NCI-H2107 treated with DMSO at 0.1 percent for 48 hours (cell line): ENCODE data around the gene LCLAT1.
"Not testable (repeated sequence)": the region's sequence is repeated elsewhere in the genome, so short reads cannot be mapped to it uniquely, and the experiment has no call there.

Source experiments
- DNase-seq: peaks from one replicate; lab custom pipeline; 2025; ENCODE audit not compliant: unreplicated experiment; lab: John Stamatoyannopoulos, UW

Gene LCLAT1

DNA sequence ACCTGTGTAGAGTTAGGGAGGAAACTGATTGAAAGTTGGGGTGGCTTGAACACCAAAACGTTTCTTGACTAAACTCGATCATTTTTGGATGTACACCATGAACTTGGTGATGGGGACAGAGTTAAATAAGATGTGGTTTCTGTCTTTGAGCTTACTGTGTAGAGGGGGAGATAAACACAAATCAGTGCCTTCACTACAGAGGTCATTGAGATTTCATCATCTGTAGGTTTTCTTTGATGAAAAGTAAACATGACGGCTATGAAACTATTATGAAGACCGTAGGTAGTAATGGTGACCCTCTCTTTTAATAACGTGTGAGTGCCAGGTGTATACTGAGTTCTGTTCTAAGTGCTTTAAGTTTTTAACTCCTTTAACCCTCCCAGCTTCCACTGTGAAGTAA, 6.5 kb downstream of the LCLAT1 start:
- DNase-seq: no peak

GRCh38 chr2:30454571-30454970, 7.5 kb downstream of the LCLAT1 start:
- no peak for DNase-seq

DNA sequence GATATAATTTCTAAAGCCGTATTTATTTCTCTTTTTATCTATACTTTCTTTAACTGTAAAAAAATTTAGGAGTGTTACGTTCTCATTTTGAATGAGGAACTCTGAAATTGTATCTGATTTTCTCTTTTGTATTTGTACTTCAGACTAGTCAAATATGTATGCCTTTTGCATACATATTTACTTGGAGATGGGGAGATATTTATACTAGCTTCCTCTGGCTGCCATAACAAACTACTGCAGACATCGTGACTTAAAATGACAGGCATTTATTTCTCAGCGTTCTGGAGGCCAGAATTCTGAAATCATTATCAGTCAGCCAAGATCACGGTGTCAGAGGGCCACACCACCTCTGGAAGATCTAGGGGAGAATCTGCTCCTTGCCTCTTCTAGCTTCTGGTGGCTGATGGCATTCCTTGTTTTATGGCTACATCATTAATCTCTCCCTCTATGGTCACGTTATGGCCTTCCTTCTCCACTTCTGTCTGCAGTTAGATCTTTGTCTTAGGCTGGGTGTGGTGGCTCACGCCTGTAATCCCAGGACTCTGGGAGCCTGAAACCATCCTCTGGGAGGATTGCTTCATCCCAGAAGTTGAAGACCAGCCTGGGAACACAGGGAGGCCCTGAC, 8.2 kb downstream of the LCLAT1 start:
- no peak for DNase-seq

DNA sequence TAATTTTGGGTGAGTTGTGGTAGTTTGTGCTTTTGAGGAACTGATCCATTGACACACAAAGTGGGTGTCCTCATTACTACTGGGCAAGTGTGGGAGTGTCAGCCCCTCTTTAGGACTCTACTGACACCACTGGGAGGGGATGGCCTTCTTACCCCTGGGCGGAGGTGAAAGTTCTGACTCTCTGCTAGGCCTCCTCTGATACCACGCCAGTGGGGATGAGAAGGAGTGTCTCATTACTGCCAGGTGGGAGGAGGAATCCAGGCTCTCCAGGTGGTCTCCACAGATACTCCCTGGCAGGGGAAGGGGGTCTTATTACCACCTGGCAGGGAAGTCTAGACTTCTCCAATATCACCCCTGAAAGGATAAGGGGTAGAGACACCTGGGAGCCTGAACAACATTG, 9.1 kb downstream of the LCLAT1 start:
- no peak for DNase-seq

- DNase-seq: no peak
Observed at GRCh38 chr2:30456579-30456978, 9.5 kb downstream of the LCLAT1 start.

DNA sequence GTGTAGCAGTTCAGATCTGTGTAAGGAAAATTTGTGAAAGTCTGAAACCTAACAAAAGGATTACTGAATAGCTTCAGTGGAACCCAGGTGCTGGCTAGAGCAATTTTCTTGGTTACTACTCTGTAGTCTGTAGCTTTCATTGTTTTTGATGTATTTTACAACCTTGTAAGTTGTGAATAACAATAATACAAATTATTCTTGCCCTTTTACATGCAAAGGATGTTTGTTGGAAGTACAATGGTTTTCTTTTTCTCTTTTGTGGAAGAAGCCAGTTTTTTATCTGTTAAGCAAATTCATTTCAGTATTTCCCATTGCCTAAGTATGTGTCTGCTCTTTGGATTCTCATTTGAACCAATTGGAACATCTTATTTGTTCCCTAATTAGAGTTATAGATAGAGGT, 10.2 kb downstream of the LCLAT1 start:
- DNase-seq: no peak

DNA sequence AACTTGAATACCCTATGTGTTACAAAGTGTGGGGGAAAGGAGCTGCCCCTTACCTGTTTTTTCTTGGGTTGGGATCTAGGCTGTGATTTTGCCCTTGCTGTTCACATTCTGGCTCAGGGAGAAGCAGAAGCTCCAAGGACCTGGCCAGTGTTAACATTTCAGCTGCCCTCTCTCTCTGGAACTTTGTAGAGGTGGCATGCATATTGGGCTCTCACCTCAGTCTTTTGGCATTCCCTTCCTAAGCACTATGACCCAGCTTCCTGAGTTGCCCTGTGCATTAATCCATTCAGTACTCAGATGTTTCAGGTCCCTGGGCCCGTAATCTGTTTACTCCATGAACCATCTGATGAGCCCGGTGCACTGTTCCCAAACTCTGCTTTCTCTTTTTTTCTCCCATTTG, 12.1 kb downstream of the LCLAT1 start:
- no peak for DNase-seq

DNA sequence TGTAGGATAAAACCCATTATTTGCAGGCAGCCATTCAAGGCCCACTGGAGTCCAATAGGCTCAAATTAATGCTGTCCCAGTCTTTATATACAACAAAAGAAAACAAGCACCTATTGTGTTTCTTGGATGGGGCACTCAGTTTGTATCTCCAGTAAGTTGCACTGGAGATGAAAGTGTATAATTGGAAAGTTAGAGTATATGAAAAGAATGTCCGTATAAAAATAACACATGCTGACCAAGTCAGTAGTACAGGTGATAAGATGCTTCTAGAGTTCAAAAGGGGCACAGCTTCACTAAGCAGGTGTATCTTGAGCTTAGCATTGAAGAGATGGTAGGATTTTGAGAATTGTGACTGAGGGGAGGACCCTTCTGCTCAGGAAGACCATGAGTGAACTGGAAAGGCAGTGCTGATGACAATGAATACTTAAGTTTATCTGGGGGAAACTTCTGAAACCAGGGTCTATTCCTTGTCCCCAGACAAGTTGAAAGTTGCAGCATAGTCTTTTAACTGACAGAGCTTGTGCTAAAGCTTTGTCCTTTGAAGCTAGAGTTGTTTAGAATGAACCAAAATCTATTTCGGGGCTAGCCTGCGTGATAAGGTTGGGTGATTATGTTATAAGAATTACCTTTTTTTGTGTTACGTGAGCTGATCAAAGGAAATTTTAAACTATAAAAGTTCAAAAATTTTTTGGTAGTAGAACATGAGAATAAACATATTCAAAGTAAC, 15.2 kb downstream of the LCLAT1 start:
- no peak for DNase-seq

- DNase-seq: no peak
Observed at GRCh38 chr2:30463535-30463934, 16.5 kb downstream of the LCLAT1 start.

DNA sequence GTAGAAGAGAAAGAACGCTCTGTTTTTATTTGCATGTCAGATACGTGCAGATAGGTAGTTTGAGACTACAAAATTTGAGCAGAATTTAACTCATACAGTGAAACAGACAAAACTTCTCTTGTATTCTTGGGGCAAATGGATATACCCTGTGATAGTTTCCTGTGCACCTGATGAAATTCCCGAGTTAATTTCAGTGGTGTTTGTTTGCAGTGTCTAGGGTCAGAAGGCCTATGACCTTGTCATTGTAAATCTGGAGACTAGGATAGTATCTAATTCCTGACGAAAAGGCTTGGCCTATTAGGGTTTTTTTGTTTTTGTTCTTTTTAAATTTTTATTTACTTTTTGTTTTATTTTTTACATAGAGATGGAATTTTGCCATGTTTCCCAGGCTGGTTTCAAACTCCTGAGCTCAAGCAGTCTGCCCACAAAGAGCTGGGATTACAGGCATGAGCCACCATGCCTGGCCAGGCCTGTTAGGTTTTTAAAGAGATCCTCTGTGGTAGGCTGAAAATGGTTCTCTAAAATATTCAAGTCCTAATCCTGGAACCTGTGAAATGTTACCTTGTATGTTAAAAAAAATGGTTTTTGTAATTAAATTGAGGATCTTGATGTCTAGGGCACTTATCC, 17.6 kb downstream of the LCLAT1 start:
- no peak for DNase-seq

- DNase-seq: no peak
Observed at GRCh38 chr2:30465171-30465545, 18.1 kb downstream of the LCLAT1 start.

- DNase-seq: no peak
Observed at GRCh38 chr2:30466216-30466615, 19.2 kb downstream of the LCLAT1 start.

DNA sequence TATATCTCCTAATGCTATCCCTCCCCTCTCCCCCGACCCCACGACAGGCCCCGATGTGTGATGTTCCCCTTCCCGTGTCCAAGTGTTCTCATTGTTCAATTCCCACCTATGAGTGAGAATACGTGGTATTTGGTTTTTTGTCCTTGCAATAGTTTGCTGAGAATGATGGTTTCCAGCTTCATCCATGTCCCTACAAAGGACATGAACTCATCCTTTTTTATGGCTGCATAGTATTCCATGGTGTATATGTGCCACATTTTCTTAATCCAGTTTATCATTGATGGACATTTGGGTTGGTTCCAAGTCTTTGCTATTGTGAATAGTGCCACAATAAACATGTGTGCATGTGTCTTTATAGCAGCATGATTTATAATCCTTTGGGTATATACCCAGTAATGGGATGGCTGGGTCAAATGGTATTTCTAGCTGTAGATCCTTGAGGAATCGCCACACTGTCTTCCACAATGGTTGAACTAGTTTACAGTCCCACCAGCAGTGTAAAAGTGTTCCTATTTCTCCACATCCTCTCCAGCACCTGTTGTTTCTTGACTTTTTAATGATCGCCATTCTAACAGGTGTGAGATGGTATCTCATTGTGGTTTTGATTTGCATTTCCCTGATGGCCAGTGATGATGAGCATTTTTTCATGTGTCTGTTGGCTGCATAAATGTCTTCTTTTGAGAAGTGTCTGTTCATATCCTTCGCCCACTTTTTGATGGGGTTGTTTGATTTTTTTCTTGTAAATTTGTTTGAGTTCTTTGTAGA, 20.2 kb downstream of the LCLAT1 start:
- not testable (repeated sequence) for DNase-seq

DNA sequence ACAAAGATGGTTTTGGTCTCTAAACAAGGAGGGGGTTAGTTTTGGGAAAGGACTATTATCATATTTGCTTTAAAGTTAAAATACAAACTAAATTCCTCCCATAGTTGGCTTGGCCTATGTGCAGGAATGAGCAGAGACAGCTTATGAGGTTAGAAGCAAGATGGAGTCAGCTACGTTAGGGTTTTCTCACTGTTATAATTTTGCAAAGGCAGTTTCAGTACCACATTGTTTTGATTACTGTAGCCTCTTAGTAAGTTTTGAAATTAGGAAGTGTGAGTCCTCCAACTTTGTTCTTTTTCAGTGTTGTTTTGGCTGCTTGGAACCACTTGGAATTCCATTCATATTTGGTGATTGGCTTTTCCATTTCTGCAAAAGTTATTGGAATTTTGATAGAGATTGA, 23.4 kb downstream of the LCLAT1 start:
- no peak for DNase-seq

DNA sequence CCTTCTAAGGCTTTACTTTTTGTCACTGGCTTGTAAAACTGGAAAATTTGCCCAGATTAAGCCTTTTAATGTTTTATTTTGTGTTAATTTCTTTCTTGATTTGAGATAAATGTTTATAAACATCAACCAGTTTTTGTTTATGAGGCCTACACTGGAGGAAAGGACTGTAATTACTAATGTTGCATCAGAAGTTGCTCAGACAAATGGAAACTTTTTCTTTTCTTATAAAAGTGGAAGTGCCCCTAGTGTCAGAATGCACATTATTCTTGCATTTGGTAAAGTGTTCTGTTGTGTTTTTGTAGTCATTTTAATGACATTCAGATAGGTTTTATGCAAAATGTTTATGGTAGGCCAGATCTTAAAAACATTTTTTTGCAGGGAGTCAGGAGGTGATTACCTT, 25.3 kb downstream of the LCLAT1 start:
- no peak for DNase-seq

DNA sequence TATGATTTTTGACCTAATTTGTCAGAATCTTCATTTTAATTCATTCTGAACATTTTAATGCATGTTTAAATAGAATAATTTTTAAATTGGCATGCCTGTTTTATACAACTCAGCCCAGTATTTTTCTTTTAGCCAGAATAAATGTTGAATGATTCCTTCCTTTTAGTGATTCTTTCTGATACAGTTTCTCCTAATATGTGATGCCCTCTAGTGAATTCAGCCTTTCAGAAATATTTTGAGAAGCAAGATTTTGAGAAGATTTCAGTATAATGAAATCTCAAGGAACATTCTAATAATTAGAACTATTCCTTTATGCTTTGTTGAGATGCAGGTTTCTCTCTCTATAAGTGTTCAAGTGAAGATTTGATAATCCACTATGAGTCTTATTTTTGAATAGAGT, 28.5 kb downstream of the LCLAT1 start:
- no peak for DNase-seq

DNA sequence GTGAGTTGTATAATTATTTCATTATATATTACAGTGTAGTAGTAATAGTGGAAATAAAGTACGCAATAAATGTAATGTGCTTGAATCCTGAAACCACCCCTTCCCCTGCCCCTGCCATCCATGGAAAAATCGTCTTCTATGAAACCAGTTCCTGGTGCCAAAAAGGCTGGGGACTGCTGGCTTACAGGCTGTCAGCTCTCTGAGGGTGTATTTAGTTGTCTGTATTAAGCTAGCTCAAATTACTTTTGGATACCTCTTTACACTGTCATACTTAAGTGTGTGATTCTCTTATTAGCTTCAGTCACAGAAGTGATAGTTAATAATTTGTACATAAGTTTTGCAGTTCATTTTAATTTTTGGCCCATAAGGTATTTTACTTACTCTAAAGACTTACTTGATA, 29.6 kb downstream of the LCLAT1 start:
- no peak for DNase-seq

DNA sequence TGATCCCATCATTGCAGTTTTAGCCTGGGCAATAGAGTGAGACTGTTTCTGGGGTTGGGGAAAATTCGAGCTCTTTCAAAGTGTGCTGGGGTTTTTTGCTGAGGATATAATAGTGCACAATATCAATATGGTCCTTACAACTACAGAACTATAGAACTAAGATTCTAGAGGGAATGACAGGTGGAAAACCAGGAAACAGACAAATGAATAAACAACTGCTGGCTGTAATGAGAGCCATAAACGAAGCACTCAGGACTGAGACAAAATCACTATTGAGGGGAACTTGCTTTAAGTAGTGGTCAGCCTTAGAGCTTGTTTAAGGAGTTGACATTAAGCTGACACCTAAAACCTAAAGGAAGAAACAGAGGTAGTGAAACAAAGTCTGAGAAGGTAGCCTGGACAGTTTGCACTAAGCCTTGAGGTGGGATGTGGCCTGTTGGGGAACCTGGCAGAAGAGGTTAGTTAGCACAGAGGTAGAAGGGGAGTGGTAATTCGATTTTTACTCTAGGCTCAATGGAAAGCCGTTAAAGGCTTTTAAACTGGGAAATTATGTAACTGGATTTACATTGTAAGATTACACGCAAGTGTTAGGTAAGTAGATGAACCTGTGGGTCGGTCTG, 33.8 kb downstream of the LCLAT1 start:
- peak; percentile 20 for DNase-seq

- DNase-seq: peak; percentile 6
Observed at GRCh38 chr2:30481323-30481800, 34.3 kb downstream of the LCLAT1 start.

DNA sequence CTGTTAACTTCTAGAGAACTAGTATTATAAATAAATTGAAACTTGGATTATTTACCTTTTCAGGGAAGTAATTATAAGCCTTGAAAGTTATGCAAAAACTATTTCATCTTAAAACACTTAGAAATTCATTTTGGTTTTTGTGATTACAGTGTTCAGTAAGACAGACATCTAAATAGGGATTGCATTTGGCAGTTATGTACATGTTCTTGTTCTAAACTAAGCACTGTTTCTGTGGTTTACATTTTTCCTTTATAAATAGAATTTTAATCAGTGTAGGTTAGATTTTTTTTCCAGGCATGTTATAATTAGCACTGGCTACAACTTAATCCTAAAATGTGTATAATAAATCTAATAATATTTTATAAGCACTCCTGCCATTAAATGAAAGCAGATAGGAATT, 35.0 kb downstream of the LCLAT1 start:
- no peak for DNase-seq

DNA sequence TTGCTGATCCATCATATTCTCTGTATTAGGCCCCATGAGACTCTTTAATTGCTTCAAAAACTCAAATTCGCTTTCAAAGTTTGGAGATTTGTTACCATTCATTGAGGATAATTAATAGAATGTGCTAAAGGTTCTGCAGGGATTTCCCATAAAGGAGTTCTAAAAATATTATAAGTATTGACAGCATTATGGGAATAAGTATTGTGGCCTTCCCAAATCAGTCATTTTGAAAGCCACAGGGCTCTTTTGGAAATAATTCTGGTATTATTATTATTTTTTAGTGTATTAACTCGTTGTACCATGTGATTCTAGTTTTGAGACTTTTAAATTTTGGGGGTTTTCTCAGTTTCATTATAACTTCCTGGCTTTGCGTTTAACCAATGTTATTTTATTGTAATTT, 37.1 kb downstream of the LCLAT1 start:
- no peak for DNase-seq
